NCI-H1930 (cell line): Measurements from ENCODE around the gene ZNF391.
"Not testable (repeated sequence)": the region's sequence is repeated elsewhere in the genome, so short reads cannot be mapped to it uniquely, and the experiment has no call there.

ENCODE experiments used
- DNase-seq, 2 experiments: peaks; one replicate each; lab custom pipeline; 2025; lab: John Stamatoyannopoulos, UW

The ZNF391 gene

GRCh38 chr6:27422651-27423332, 34.2 kb downstream of the ZNF391 start:
- peak in 1 of 2 experiments; percentile 3 for DNase-seq

- DNase-seq, result not testable (repeated sequence)
Measured at GRCh38 chr6:27424851-27425250, 36.3 kb downstream of the ZNF391 start.

- no peak for DNase-seq
Measured at GRCh38 chr6:27426045-27426620, 37.6 kb downstream of the ZNF391 start.

DNA sequence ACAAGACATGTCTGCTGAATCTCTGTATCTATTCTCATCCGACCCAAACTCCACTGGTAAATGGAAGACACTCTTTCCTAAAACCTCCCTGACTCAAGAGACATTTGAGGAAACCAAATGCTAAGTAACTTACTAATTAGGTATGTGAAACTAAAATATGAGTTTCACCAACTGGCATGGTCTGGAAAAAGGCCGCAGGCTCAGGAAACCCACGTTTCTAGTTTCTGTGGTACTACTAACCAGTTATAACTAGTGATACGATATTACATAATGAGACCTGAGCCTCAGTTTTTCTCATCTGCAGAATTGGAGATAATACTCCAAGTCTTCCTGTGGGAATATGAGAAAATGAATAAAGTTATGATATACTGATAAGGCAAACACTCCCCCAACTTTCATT, 39.9 kb downstream of the ZNF391 start:
- no peak for DNase-seq

DNA sequence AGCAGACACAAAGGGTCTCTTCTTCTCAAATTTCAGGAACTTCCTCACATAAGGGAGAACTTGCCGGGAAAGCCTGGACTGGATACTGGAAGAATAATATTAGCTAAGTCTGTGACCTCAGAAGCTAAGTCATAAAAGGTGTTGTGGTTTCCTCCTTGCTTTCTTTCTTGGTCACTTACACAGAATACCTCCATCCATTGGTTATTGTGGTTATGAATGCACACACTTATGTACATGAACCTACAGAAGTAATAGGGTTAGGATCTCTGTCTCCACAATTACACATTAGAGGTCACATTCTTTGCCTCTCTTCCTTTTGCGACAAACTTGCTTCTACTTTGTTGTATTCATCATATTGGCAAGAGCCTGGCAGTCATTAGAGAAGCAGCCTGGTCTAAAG, 40.4 kb downstream of the ZNF391 start:
- DNase-seq, result no peak

DNA sequence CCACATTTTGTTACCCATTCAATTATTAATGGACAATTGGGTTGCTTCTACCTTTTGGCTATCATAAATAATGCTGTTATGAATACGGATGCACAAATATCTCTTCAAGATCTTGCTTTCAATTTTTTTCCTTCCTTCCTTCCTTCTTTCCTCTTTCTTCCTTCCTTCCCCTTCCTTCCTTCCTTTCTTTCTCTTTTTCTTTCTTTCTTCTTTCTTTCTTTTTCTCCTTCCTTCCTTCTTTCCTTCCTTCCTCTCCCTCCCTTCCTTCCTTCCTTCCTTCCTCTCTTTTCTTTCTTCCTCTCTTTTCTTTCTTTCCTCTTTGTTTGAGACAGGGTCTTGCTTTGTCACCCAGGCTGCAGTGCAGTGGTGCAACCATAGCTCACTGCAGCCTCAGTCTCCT, 45.2 kb downstream of the ZNF391 start:
- DNase-seq, result no peak

GRCh38 chr6:27439371-27439770, 50.8 kb downstream of the ZNF391 start:
- DNase-seq, result no peak

DNA sequence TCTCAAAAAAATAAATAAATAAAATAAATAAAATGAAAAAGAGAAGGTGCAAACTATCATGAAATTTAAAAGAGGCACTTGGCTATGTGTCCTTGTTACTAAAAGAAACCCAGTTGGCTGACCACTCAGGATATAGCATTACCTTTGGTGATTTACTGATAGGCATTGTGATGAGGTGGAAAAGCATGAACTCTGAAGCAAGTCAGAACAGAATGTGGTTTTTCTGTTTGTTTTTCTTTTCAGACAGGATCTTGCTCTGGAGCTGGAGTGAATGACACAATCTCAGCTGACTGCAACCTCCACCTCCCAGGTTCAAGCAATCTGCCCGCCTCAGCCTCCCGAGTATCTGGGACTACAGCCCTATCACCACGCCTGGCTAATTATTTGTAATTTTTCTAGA, 52.4 kb downstream of the ZNF391 start:
- DNase-seq, result no peak

DNA sequence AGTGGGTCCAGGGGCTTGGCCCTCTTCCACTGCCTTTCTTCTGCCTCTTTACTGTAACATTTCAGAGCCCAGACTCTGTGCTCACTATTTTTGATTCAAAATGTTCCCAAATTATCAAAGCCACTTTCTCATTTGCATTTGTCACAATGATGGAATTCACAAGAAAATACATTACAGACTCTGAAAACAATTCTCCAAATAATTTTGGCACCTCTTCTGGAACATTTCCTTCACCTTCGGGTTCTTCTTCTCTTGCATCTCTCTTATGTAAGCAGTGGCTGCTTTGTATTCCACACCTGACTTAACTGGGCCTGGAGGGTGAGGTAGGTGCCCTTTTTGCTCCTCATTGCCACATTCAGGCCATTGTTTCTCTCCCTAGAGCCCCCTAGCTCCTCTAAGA, 54.4 kb downstream of the ZNF391 start:
- no peak for DNase-seq

DNA sequence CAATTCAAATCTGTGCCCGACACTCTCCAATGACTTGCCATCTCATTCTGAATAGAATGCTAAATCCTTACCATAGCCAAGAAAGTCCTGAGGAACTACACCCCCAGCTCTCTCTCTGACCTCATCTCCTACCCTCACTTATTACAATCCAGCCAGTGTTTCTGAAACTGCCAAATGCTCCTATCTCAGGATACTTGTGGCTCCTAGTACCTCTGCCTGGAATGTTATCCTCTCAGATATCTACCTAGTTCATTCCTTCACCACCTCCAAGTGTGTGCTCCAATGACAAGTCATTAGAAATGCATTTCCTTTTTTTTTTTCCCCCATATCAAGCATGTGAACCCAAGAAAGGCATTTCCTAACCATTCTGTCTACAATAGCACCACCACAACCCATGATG, 59.9 kb downstream of the ZNF391 start:
- no peak for DNase-seq

- no peak for DNase-seq
Measured at GRCh38 chr6:27451660-27452390, 63.3 kb downstream of the ZNF391 start.

DNA sequence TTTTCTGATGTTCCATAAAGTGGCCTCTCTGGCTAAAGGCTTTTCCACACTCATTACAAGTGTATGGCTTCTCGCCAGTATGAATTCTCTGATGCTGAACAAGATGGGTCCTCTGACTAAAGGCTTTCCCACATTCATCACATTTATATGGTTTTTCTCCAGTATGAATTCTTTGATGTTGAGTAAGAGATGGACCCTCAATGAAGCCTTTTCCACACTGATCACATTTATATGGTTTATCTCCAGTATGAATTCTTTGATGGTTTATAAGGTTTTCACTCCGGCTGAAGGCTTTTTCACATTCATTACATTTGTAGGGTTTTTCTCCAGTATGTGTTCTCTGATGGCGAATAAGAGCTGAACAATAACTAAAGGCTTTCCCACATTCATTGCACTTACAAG, 63.9 kb downstream of the ZNF391 start:
- DNase-seq, result no peak
